K562 (cell line): Measurements from ENCODE around the gene TBX10.

Experiments used
- CREB1 ChIP-seq, 2 experiments: sonication (generic) in 1 of 2; formaldehyde crosslinking in 1 of 2; IDR thresholded peaks; 2 replicates each; pipeline versions ENCODE4 v1.6.1 to v1.8.0; 2012 to 2022; ENCODE audit warnings: inconsistent platforms in 1 of 2, mild to moderate bottlenecking in 1 of 2, missing genetic modification reagents in 1 of 2, moderate library complexity in 1 of 2
- ELF1 ChIP-seq: fragments of 200-800 bp; sonication (Bioruptor generic); IDR thresholded peaks from 2 replicates; pipeline ENCODE4 v1.6.1; 2016; ENCODE audit warnings: missing genetic modification characterization, missing compliant biosample characterization
- MXI1 ChIP-seq: IDR thresholded peaks from 2 replicates; pipeline ENCODE4 v1.6.1; 2011; ENCODE audit warnings: low read depth, mild to moderate bottlenecking, improper control_type of control experiment, low read length
- POLR2A ChIP-seq: fragments of 450-650 bp; conservative IDR thresholded peaks from 2 replicates; pipeline ENCODE4 v1.6.1; 2016
- SP2 ChIP-seq: IDR thresholded peaks from 2 replicates; pipeline ENCODE4 v1.6.1; 2011; ENCODE audit warnings: mild to moderate bottlenecking, low read depth, low read length, moderate library complexity; ENCODE audit not compliant: poor library complexity, severe bottlenecking; ENCODE audit errors: extremely low read depth
- ZNF24 ChIP-seq: fragments of 450-650 bp; IDR thresholded peaks from 2 replicates; pipeline ENCODE4 v1.6.1; 2016
- ZNF263 ChIP-seq: sonication (generic); formaldehyde crosslinking; IDR thresholded peaks from 2 replicates; pipeline ENCODE4 v1.8.0; 2022; ENCODE audit warnings: mild to moderate bottlenecking, missing genetic modification reagents, borderline replicate concordance
- TF ChIP-seq, protein P1 (sequence below), 3 experiments: IDR thresholded peaks in 2 of 3; conservative IDR thresholded peaks in 1 of 3; 2 replicates each; pipeline ENCODE4 v1.5.1; 2011 to 2012; ENCODE audit warnings: low read length in 3 of 3, mild to moderate bottlenecking in 3 of 3, control low read depth in 2 of 3, improper control_type of control experiment in 1 of 3, inconsistent platforms in 1 of 3, low read depth in 1 of 3, mixed read lengths in 1 of 3, moderate library complexity in 1 of 3; ENCODE audit not compliant: insufficient read depth in 2 of 3
- TF ChIP-seq, protein P2 (sequence below): sonication (generic); formaldehyde crosslinking; IDR thresholded peaks from 2 replicates; pipeline ENCODE4 v1.4.0; 2020; ENCODE audit warnings: mild to moderate bottlenecking, missing genetic modification reagents
- TF ChIP-seq, protein P3 (sequence below), 2 experiments: fragments of 450-650 bp in 1 of 2; sonication (generic) in 1 of 2; formaldehyde crosslinking in 1 of 2; IDR thresholded peaks in 1 of 2; conservative IDR thresholded peaks in 1 of 2; 2 replicates each; pipeline versions ENCODE4 v1.6.1 to v1.8.1; 2016 to 2023; ENCODE audit warnings: mild to moderate bottlenecking in 2 of 2, moderate library complexity in 2 of 2, inconsistent platforms in 1 of 2, missing genetic modification reagents in 1 of 2
- TF ChIP-seq, protein P4 (sequence below): fragments of 200-600 bp; sonication (generic); IDR thresholded peaks from one replicate; pipeline ENCODE4 v1.6.1; 2012; ENCODE audit warnings: mild to moderate bottlenecking, low read depth, low read length, inconsistent platforms
- TF ChIP-seq, protein P5 (sequence below): sonication (generic); formaldehyde crosslinking; IDR thresholded peaks from 2 replicates; pipeline ENCODE4 v1.5.0; 2020; ENCODE audit warnings: missing genetic modification reagents

DNA sequence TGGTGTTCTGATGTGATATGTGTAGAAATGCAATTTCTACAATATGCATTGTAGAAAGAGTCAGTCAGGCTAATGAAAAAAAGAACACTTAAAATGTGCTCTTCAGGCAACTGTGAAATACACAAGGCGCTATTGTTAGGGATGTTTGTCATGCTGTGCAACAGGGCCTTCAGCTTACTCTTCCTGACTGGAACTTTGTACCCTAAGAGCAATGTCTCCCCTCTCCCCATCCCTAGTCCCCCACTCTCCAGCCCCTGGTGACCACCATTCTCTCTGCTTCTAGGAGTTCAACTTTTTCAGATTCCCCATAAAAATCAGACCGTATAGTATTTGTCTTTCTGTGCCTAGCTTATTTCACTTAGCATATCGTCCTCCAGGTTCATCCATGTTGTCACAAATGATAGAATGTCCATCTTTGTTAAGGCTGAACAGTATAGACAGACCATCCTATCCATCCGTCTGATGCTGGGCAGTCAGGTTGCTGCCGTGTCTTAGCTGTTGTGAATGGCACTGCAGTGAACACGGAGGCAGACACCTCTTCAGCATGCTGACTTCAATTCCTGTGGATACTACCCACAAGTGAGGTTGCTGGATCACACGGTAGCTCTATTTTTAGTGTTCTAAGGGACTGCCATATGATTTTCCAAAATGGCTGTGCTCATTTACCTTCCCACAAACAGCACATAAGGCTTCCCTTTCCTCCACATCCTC lies 22.2 kb downstream of the TBX10 start:
- TF ChIP-seq, protein P1, sequence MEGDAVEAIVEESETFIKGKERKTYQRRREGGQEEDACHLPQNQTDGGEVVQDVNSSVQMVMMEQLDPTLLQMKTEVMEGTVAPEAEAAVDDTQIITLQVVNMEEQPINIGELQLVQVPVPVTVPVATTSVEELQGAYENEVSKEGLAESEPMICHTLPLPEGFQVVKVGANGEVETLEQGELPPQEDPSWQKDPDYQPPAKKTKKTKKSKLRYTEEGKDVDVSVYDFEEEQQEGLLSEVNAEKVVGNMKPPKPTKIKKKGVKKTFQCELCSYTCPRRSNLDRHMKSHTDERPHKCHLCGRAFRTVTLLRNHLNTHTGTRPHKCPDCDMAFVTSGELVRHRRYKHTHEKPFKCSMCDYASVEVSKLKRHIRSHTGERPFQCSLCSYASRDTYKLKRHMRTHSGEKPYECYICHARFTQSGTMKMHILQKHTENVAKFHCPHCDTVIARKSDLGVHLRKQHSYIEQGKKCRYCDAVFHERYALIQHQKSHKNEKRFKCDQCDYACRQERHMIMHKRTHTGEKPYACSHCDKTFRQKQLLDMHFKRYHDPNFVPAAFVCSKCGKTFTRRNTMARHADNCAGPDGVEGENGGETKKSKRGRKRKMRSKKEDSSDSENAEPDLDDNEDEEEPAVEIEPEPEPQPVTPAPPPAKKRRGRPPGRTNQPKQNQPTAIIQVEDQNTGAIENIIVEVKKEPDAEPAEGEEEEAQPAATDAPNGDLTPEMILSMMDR (IDR thresholded peaks at IDR 0.05 in 2 of 3, conservative IDR thresholded peaks at IDR 0.05 in 1 of 3; ENCODE audit: insufficient read depth in 2 of 3, low read depth in 1 of 3, low read length in 3 of 3) = no peak
- TF ChIP-seq, protein P2, sequence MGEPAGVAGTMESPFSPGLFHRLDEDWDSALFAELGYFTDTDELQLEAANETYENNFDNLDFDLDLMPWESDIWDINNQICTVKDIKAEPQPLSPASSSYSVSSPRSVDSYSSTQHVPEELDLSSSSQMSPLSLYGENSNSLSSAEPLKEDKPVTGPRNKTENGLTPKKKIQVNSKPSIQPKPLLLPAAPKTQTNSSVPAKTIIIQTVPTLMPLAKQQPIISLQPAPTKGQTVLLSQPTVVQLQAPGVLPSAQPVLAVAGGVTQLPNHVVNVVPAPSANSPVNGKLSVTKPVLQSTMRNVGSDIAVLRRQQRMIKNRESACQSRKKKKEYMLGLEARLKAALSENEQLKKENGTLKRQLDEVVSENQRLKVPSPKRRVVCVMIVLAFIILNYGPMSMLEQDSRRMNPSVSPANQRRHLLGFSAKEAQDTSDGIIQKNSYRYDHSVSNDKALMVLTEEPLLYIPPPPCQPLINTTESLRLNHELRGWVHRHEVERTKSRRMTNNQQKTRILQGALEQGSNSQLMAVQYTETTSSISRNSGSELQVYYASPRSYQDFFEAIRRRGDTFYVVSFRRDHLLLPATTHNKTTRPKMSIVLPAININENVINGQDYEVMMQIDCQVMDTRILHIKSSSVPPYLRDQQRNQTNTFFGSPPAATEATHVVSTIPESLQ (CRISPR knock-in tag) = no peak
- TF ChIP-seq, protein P3, sequence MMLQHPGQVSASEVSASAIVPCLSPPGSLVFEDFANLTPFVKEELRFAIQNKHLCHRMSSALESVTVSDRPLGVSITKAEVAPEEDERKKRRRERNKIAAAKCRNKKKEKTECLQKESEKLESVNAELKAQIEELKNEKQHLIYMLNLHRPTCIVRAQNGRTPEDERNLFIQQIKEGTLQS (IDR thresholded peaks at IDR 0.05) = no peak
- TF ChIP-seq, protein P3 (CRISPR knock-in tag; conservative IDR thresholded peaks at IDR 0.05) = no peak
- TF ChIP-seq SP2 (no peak), ELF1 (tag) (no peak), ZNF263 (CRISPR knock-in tag) (no peak), CREB1 (IDR thresholded peaks at IDR 0.05) (no peak), CREB1 (CRISPR knock-in tag; IDR thresholded peaks at IDR 0.05) (no peak), ZNF24 (no peak), POLR2A (no peak), MXI1 (no peak)
- TF ChIP-seq, protein P4, sequence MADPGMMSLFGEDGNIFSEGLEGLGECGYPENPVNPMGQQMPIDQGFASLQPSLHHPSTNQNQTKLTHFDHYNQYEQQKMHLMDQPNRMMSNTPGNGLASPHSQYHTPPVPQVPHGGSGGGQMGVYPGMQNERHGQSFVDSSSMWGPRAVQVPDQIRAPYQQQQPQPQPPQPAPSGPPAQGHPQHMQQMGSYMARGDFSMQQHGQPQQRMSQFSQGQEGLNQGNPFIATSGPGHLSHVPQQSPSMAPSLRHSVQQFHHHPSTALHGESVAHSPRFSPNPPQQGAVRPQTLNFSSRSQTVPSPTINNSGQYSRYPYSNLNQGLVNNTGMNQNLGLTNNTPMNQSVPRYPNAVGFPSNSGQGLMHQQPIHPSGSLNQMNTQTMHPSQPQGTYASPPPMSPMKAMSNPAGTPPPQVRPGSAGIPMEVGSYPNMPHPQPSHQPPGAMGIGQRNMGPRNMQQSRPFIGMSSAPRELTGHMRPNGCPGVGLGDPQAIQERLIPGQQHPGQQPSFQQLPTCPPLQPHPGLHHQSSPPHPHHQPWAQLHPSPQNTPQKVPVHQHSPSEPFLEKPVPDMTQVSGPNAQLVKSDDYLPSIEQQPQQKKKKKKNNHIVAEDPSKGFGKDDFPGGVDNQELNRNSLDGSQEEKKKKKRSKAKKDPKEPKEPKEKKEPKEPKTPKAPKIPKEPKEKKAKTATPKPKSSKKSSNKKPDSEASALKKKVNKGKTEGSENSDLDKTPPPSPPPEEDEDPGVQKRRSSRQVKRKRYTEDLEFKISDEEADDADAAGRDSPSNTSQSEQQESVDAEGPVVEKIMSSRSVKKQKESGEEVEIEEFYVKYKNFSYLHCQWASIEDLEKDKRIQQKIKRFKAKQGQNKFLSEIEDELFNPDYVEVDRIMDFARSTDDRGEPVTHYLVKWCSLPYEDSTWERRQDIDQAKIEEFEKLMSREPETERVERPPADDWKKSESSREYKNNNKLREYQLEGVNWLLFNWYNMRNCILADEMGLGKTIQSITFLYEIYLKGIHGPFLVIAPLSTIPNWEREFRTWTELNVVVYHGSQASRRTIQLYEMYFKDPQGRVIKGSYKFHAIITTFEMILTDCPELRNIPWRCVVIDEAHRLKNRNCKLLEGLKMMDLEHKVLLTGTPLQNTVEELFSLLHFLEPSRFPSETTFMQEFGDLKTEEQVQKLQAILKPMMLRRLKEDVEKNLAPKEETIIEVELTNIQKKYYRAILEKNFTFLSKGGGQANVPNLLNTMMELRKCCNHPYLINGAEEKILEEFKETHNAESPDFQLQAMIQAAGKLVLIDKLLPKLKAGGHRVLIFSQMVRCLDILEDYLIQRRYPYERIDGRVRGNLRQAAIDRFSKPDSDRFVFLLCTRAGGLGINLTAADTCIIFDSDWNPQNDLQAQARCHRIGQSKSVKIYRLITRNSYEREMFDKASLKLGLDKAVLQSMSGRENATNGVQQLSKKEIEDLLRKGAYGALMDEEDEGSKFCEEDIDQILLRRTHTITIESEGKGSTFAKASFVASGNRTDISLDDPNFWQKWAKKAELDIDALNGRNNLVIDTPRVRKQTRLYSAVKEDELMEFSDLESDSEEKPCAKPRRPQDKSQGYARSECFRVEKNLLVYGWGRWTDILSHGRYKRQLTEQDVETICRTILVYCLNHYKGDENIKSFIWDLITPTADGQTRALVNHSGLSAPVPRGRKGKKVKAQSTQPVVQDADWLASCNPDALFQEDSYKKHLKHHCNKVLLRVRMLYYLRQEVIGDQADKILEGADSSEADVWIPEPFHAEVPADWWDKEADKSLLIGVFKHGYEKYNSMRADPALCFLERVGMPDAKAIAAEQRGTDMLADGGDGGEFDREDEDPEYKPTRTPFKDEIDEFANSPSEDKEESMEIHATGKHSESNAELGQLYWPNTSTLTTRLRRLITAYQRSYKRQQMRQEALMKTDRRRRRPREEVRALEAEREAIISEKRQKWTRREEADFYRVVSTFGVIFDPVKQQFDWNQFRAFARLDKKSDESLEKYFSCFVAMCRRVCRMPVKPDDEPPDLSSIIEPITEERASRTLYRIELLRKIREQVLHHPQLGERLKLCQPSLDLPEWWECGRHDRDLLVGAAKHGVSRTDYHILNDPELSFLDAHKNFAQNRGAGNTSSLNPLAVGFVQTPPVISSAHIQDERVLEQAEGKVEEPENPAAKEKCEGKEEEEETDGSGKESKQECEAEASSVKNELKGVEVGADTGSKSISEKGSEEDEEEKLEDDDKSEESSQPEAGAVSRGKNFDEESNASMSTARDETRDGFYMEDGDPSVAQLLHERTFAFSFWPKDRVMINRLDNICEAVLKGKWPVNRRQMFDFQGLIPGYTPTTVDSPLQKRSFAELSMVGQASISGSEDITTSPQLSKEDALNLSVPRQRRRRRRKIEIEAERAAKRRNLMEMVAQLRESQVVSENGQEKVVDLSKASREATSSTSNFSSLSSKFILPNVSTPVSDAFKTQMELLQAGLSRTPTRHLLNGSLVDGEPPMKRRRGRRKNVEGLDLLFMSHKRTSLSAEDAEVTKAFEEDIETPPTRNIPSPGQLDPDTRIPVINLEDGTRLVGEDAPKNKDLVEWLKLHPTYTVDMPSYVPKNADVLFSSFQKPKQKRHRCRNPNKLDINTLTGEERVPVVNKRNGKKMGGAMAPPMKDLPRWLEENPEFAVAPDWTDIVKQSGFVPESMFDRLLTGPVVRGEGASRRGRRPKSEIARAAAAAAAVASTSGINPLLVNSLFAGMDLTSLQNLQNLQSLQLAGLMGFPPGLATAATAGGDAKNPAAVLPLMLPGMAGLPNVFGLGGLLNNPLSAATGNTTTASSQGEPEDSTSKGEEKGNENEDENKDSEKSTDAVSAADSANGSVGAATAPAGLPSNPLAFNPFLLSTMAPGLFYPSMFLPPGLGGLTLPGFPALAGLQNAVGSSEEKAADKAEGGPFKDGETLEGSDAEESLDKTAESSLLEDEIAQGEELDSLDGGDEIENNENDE = no peak
- TF ChIP-seq, protein P5, sequence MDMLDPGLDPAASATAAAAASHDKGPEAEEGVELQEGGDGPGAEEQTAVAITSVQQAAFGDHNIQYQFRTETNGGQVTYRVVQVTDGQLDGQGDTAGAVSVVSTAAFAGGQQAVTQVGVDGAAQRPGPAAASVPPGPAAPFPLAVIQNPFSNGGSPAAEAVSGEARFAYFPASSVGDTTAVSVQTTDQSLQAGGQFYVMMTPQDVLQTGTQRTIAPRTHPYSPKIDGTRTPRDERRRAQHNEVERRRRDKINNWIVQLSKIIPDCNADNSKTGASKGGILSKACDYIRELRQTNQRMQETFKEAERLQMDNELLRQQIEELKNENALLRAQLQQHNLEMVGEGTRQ (CRISPR knock-in tag) = no peak
